ENCODE data around the gene MEOX1. TPM values are rescaled to one million over a fixed set of nuclear protein-coding genes. Genes with fewer than 3 reads are reported as not detected.

Gene MEOX1
- total RNA-seq, 2 donors from 2014 or later: 0.64 to 4.1 TPM

- no peaks in the 10 kb centered on the region for H3K4me1 ChIP-seq
- no peaks in the 10 kb centered on the region for H3K9me3 ChIP-seq
- H3K4me3 ChIP-seq: no peak overlapping the region
- intact Hi-C loops (cut with DNase I): no loop called here
- H3K9ac ChIP-seq (ENCODE audit: low read depth in 2 of 2, low read length in 2 of 2): no peak overlapping the region
- H3K27ac ChIP-seq: no peak overlapping the region
- no peaks in the 10 kb centered on the region for H3K36me3 ChIP-seq
- TF ChIP-seq CTCF (IDR thresholded peaks at IDR 0.05): no peak
- no peaks in the 10 kb centered on the region for H3K27me3 ChIP-seq
- no peak for DNase-seq
Observed at GRCh38 chr17:43618276-43618675, 43.4 kb downstream of the MEOX1 start.

DNA sequence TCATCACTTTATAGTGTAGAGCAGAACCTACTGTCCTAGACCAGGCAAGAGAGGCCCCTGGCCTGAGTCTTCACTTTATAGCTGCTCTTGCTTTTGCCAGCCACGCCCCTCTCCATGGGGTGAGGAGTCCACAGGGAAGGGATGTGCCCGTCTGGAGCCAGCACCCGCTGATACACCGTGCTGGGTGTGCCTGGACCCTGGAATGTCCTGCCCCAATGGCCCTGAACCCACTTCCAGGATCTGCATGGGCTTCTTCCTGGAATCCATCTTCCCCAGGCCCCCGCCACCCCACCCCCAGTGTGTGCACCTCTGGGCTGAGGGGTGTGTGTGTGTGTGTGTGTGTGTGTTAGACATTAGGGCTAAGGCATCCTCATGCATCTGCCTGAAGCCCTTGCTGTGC, 44.9 kb downstream of the MEOX1 start:
- TF ChIP-seq CTCF (IDR thresholded peaks at IDR 0.05): no peak
- intact Hi-C loops (cut with DNase I): no loop called here
- peak; percentile 20 for DNase-seq

GRCh38 chr17:43616421-43616820, 45.3 kb downstream of the MEOX1 start:
- Histone ChIP-seq H3K27me3 (no peaks in the 10 kb centered on the region), H3K27ac (no peak overlapping the region), H3K4me3 (no peak overlapping the region), H3K36me3 (no peaks in the 10 kb centered on the region), H3K4me1 (no peaks in the 10 kb centered on the region), H3K9ac (ENCODE audit: low read depth in 2 of 2, low read length in 2 of 2) (no peak overlapping the region), H3K9me3 (no peaks in the 10 kb centered on the region)
- intact Hi-C loops (cut with DNase I): no loop called here
- no peak for DNase-seq
- TF ChIP-seq CTCF (IDR thresholded peaks at IDR 0.05): no peak

More for the DNA sequence above, 44.9 kb downstream of the MEOX1 start:
- Histone ChIP-seq H3K4me1 (no peaks in the 10 kb centered on the region), H3K9me3 (no peaks in the 10 kb centered on the region), H3K36me3 (no peaks in the 10 kb centered on the region), H3K4me3 (no peak overlapping the region), H3K27me3 (no peaks in the 10 kb centered on the region), H3K9ac (ENCODE audit: low read depth in 2 of 2, low read length in 2 of 2) (no peak overlapping the region), H3K27ac (no peak overlapping the region)

DNA sequence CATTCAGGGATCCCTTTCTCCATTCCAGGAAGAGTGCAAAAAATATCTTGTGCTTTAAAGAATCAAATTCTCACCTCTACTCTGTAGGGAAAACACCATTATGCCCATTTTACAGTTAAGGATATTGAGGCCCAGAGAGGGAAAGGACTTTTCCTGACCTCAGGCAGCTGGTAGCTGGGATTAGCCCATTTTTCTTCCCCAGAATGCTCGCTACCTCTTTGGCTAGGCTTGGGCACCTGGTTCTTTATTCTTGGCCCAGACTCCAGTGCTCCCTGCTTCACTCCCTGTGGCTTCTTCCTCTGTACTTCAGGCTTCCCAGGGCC, 45.7 kb downstream of the MEOX1 start:
- Histone ChIP-seq H3K36me3 (no peaks in the 10 kb centered on the region), H3K9me3 (no peaks in the 10 kb centered on the region), H3K4me3 (no peak overlapping the region), H3K27ac (no peak overlapping the region), H3K4me1 (no peaks in the 10 kb centered on the region), H3K27me3 (no peaks in the 10 kb centered on the region), H3K9ac (ENCODE audit: low read depth in 2 of 2, low read length in 2 of 2) (no peak overlapping the region)
- TF ChIP-seq CTCF (IDR thresholded peaks at IDR 0.05): no peak
- intact Hi-C loops (cut with DNase I): no loop called here
- no peak for DNase-seq

DNA sequence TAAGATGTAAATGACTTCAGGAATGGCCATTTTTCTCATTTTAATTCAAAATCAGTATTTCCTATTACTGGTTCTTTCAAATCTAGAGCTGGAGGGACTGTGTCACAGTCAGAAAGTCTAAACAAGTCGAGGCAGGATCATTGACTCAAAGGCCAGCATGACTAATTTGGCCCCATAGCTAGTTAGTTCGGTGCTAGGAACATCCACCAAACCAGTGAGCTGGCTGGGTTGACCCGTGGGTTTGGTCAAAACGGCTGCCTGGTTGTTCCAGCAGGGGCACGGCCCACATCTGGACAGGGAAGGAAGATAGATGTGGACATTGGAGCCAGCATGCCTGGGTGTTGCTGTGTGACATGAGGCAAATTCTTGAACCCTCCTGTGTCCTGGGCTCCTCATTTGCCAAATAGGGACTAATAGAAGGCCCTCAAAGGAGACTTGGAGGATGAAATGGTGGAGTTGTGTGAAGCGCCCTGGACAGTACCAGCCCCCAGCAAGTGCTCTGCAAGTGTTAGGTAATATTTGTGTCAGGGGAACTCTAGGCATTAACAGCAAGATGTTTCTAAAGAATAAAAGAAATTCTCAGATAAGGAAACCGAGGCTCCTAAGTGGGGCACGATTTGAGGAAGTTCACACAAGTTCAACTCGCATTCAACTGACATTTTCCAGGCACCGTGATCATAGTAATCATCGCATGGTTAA, 46.2 kb downstream of the MEOX1 start:
- DNase-seq: no peak
- Histone ChIP-seq H3K36me3 (no peaks in the 10 kb centered on the region), H3K27me3 (no peaks in the 10 kb centered on the region), H3K4me3 (no peak overlapping the region), H3K9me3 (no peaks in the 10 kb centered on the region), H3K9ac (ENCODE audit: low read depth in 2 of 2, low read length in 2 of 2) (no peak overlapping the region), H3K4me1 (no peaks in the 10 kb centered on the region), H3K27ac (no peak overlapping the region)
- intact Hi-C loops (cut with DNase I): no loop called here
- no peak for TF ChIP-seq CTCF (IDR thresholded peaks at IDR 0.05)
